Chondrocyte (in vitro differentiated cells): ENCODE measurements around the gene PTPRG. TPM values are rescaled to one million over a fixed set of nuclear protein-coding genes. Genes with fewer than 3 reads are reported as not detected.

Source experiments
- DNase-seq: peaks from one replicate; pipeline ENCODE4 v3.0.0; 2021; ENCODE audit warnings: mixed read lengths, low spot score
- H3K27ac Mint-ChIP-seq: one replicate; pipeline ENCODE4 v1.8.0; 2021; ENCODE audit warnings: mild to moderate bottlenecking, moderate library complexity, mixed read lengths; ENCODE audit not compliant: unreplicated experiment
- H3K27me3 Mint-ChIP-seq: 2 replicates; pipeline ENCODE4 v1.8.0; 2021; ENCODE audit warnings: low read depth, mixed read lengths
- H3K36me3 Mint-ChIP-seq: 2 replicates; pipeline ENCODE4 v1.8.0; 2021; ENCODE audit warnings: low read depth, mixed read lengths
- H3K4me1 Mint-ChIP-seq: 2 replicates; pipeline ENCODE4 v1.8.0; 2021; ENCODE audit warnings: low read depth, mild to moderate bottlenecking, mixed read lengths
- H3K4me3 Mint-ChIP-seq: one replicate; pipeline ENCODE4 v1.8.0; 2021; ENCODE audit warnings: mild to moderate bottlenecking, moderate library complexity, mixed read lengths; ENCODE audit not compliant: unreplicated experiment
- H3K9me3 Mint-ChIP-seq: 2 replicates; pipeline ENCODE4 v1.8.0; 2021; ENCODE audit warnings: low read depth, mixed read lengths
- total RNA-seq: library from RNA; stranded (reverse); gene quantifications from 3 replicates; pipeline ENCODE4 v1.2.1, GENCODE V29; 2021
- TF ChIP-seq, protein P1 (sequence below): fragments of 200-600 bp; sonication (generic); IDR thresholded peaks from 2 replicates; pipeline ENCODE4 v1.5.0; 2021; ENCODE audit warnings: antibody characterized with exemption, mild to moderate bottlenecking, moderate library complexity

PTPRG gene
- total RNA-seq, 1 donor from 2014 or later: 45.5 TPM

DNA sequence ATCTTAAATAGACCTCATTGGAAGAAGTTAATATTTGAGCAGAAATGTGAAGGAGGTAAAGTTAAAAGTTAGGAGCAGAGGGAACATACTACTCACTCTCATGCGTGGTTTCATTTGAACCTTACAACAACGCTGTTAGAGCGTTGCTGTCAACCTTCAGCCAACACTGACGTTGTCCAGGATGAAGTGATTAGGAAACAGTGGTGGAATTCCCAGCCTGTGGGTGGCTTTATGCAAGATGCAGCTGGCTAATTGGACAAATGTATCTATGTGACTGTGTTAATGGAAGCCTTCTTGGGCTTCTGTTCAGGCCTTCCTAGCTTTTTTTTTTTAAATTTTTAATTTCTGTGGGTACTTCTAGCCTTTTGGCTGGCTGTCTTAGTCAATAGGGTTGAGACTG, 40.5 kb downstream of the PTPRG start:
- Mint-ChIP-seq H3K9me3 (peaks cover 5% of the 10 kb centered on the region), H3K27me3 (no peaks in the 10 kb centered on the region), H3K27ac (no peak overlapping the region), H3K4me3 (no peak overlapping the region), H3K36me3 (peaks cover 2% of the 10 kb centered on the region), H3K4me1 (no peaks in the 10 kb centered on the region)
- DNase-seq: no peak
- TF ChIP-seq, protein P1, sequence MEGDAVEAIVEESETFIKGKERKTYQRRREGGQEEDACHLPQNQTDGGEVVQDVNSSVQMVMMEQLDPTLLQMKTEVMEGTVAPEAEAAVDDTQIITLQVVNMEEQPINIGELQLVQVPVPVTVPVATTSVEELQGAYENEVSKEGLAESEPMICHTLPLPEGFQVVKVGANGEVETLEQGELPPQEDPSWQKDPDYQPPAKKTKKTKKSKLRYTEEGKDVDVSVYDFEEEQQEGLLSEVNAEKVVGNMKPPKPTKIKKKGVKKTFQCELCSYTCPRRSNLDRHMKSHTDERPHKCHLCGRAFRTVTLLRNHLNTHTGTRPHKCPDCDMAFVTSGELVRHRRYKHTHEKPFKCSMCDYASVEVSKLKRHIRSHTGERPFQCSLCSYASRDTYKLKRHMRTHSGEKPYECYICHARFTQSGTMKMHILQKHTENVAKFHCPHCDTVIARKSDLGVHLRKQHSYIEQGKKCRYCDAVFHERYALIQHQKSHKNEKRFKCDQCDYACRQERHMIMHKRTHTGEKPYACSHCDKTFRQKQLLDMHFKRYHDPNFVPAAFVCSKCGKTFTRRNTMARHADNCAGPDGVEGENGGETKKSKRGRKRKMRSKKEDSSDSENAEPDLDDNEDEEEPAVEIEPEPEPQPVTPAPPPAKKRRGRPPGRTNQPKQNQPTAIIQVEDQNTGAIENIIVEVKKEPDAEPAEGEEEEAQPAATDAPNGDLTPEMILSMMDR: no peak

DNA sequence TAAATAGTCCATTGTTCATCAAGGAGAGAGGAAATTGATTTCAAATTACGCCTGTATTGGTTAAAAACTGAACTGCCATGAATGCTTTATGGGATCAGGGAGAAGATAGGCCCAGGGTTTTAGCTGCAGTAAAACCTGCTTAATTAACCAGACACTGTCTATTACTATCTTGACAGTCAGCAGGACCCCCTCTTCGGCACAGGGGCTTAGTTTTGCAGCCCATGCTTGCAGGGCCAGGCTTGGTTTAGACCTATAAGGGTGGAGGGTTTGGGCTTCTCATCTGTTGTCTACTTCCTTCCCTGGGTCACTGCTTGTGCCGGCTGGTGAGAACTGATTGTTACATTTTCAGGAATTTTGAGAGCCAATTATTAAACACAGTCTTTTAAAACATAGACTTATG, 41.1 kb downstream of the PTPRG start:
- Mint-ChIP-seq H3K27ac (no peak overlapping the region), H3K4me3 (no peak overlapping the region), H3K36me3 (peaks cover 3% of the 10 kb centered on the region), H3K4me1 (no peaks in the 10 kb centered on the region), H3K27me3 (no peaks in the 10 kb centered on the region), H3K9me3 (peaks cover 5% of the 10 kb centered on the region)
- TF ChIP-seq, protein P1: no peak
- no peak for DNase-seq

DNA sequence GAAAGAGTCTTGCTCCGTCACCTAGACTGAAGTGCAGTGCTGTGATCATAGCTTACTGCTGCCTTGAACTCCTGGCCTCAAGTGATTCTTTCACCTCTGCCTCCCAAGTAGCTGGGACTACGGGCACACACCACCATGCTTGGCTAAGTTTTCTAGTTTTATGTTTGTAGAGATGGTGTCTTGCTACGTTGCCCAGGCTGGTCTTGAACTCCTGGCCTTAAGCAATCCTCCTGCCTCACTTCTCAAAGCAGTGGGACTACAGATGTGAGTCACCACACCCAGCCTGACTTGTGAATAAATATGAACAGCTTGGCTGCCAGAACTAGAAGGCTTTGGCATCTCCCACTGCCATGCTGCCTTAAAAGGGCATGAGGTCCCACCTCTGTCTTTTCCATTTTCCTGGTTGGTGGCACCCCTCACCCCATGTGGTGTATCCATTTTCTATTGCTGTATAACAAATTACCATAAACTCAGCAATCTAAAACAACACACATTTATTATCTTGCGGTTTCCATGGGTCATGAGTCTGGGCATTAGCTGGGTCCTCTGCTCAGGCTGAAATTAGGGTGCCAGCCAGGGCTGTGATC, 44.3 kb downstream of the PTPRG start:
- peaks cover 3% of the 10 kb centered on the region for H3K36me3 Mint-ChIP-seq
- TF ChIP-seq, protein P1: no peak
- peaks cover 5% of the 10 kb centered on the region for H3K9me3 Mint-ChIP-seq
- peaks cover 6% of the 10 kb centered on the region for H3K27me3 Mint-ChIP-seq
- no peak overlapping the region for H3K4me3 Mint-ChIP-seq
- DNase-seq: no peak
- no peaks in the 10 kb centered on the region for H3K4me1 Mint-ChIP-seq
- H3K27ac Mint-ChIP-seq: no peak overlapping the region

DNA sequence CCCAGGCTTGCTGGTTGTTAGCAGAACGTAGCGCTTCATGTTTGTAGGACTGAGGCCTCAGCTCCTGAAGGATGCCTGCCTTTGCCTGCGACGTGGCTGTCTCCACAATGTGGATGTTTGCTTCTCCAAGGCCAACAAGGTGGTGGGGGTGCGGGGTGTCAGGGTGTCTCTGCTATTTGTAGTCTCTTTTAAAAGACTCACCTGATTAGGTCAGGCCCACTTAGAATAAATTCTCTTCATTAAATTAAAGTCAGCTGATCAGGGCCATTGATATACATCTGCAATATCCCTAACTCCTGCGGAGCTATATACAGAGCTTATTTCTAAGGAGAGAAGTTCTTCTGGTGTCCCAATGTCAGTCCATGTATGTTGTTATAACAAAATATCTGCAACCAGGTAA, 44.8 kb downstream of the PTPRG start:
- Mint-ChIP-seq H3K27me3 (peaks cover 6% of the 10 kb centered on the region), H3K27ac (no peak overlapping the region), H3K9me3 (peaks cover 5% of the 10 kb centered on the region), H3K36me3 (peaks cover 3% of the 10 kb centered on the region), H3K4me3 (no peak overlapping the region), H3K4me1 (no peaks in the 10 kb centered on the region)
- DNase-seq: no peak
- TF ChIP-seq, protein P1: no peak

DNA sequence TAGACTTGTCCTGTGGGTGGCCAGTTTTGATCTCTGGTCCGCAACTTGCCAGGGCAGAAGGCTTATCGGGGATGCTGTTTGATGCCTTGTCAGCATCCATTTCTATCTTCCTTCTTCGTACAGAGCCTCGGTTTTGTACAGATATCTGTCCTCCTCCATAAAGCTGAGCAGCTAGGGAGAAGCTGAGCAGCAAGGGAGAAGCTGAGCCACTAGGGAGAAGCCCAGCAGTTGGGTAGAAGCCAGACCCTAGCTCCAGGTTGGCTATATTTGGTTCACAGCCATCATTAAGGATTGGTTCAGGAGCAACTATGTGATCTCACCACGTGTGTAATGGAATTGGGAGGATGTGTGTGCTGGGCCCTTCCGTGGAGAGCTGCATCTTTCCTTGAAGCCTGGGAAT, 46.7 kb downstream of the PTPRG start:
- Mint-ChIP-seq H3K9me3 (peaks cover 3% of the 10 kb centered on the region), H3K27ac (no peak overlapping the region), H3K4me1 (peaks cover 8% of the 10 kb centered on the region), H3K36me3 (peaks cover 6% of the 10 kb centered on the region), H3K4me3 (no peak overlapping the region), H3K27me3 (peaks cover 13% of the 10 kb centered on the region)
- DNase-seq: no peak
- TF ChIP-seq, protein P1: no peak
